Activated B cell treated with CpG ODN at 0.5 μM for 24 hours (primary cell): ENCODE data around the gene CBLB. TPM values are rescaled to one million over a fixed set of nuclear protein-coding genes. Genes with fewer than 3 reads are reported as not detected.

ENCODE experiments used
- ATAC-seq: fragments of 200-7000 bp; cut with Tn5 transposase; one replicate; pipeline ENCODE4 v1.10.0; 2021; ENCODE audit warnings: low read depth, mild to moderate bottlenecking, moderate library complexity
- CTCF ChIA-PET: fragments of 350-600 bp; sonication (Branson Sonifier 250); formaldehyde crosslinking; loops from one replicate; lab custom pipeline; 2021; ENCODE audit warnings: antibody characterized with exemption; lab: Charles Lee
- POLR2A ChIA-PET: fragments of 350-600 bp; sonication (Branson Sonifier 250); formaldehyde crosslinking; loops from one replicate; lab custom pipeline; 2021; ENCODE audit warnings: antibody characterized with exemption; lab: Charles Lee
- DNase-seq: peaks from one replicate; pipeline ENCODE4 v3.0.0; 2022
- H3K27ac Mint-ChIP-seq: one replicate; pipeline ENCODE4 v1.8.0; 2020; ENCODE audit warnings: mixed read lengths
- H3K27me3 Mint-ChIP-seq: one replicate; pipeline ENCODE4 v1.8.0; 2021; ENCODE audit warnings: mixed read lengths
- H3K36me3 Mint-ChIP-seq: one replicate; pipeline ENCODE4 v1.8.0; 2021; ENCODE audit warnings: low read depth, mixed read lengths
- H3K4me1 Mint-ChIP-seq: one replicate; pipeline ENCODE4 v1.8.0; 2021; ENCODE audit warnings: mixed read lengths
- H3K4me3 Mint-ChIP-seq: one replicate; pipeline ENCODE4 v1.8.0; 2020; ENCODE audit warnings: mild to moderate bottlenecking, mixed read lengths
- H3K9me3 Mint-ChIP-seq: one replicate; pipeline ENCODE4 v1.8.0; 2020; ENCODE audit warnings: mixed read lengths
- CTCF ChIP-seq: fragments of 200-600 bp; IDR thresholded peaks from one replicate; pipeline ENCODE4 v1.8.0; 2022; ENCODE audit warnings: antibody characterized with exemption, mild to moderate bottlenecking
- intact Hi-C: fragments of 100-400 bp; cut with micrococcal nuclease; formaldehyde crosslinking; loops from one replicate; pipeline ENCODE4 v1.15.1; 2024
- total RNA-seq: library from RNA; stranded (reverse); gene quantifications from 2 replicates; pipeline ENCODE4 v1.2.3, GENCODE V29; 2022

Gene CBLB
- total RNA-seq, 1 donor from 2014 or later, result 78.1 TPM

DNA sequence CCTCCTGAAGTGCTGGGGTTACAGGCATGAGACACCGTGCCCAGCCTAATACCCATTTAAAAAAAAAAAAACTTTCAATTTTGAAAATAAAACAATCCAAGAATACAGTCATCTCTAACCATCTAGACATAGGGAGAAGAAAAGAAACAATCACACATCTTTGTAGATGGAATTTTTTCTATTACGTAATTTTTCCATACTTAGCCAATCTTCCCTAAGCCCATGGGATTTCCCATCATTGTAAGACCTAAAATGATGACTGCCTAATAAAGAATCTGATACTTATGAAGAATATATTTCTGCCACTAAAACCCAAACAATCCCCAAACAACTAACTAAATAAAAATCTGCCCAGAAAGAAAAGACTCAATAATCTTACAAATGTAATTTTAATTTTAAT lies 88.7 kb downstream of the CBLB start:
- CTCF ChIA-PET, result no interaction called here
- Mint-ChIP-seq H3K27me3 (no peaks in the 10 kb centered on the region), H3K9me3 (no peaks in the 10 kb centered on the region), H3K4me1 (peaks cover 16% of the 10 kb centered on the region), H3K27ac (no peak overlapping the region), H3K36me3 (peaks cover 4% of the 10 kb centered on the region), H3K4me3 (no peak overlapping the region)
- TF ChIP-seq CTCF, result no peak
- POLR2A ChIA-PET, result interaction anchor here (0.7 kb wide), 1 partner anchor 38 kb away, joined by 3 read pairs; no protein-coding TSS in a partner anchor
- no peak for DNase-seq
- intact Hi-C loops, result loop anchor here (5.0 kb wide), 1 partner anchor 33 kb away; no protein-coding TSS in a partner anchor
- no peak for ATAC-seq

- no peak for TF ChIP-seq CTCF
- Mint-ChIP-seq H3K4me1 (peaks cover 51% of the 10 kb centered on the region), H3K27ac (peak overlapping the region; percentile 46), H3K4me3 (no peak overlapping the region), H3K27me3 (no peaks in the 10 kb centered on the region), H3K36me3 (peaks cover 23% of the 10 kb centered on the region), H3K9me3 (no peaks in the 10 kb centered on the region)
- POLR2A ChIA-PET, result no interaction called here
- ATAC-seq (no peak), DNase-seq (no peak)
- intact Hi-C loops, result loop anchor here (1.0 to 2.0 kb wide), 2 partner anchors 8 to 23 kb away; no protein-coding TSS in a partner anchor
- CTCF ChIA-PET, result interaction anchor here (1.0 kb wide), 1 partner anchor 62 kb away, joined by 4 read pairs; no protein-coding TSS in a partner anchor
Observed at GRCh38 chr3:105775368-105775767, 93.4 kb downstream of the CBLB start.

- POLR2A ChIA-PET, result no interaction called here
- Mint-ChIP-seq H3K36me3 (peaks cover 27% of the 10 kb centered on the region), H3K27ac (peak overlapping the region; percentile 67), H3K27me3 (no peaks in the 10 kb centered on the region), H3K9me3 (no peaks in the 10 kb centered on the region), H3K4me3 (no peak overlapping the region), H3K4me1 (peaks cover 51% of the 10 kb centered on the region)
- DNase-seq (no peak), ATAC-seq (peak; percentile 31)
- CTCF ChIA-PET, result no interaction called here
- no peak for TF ChIP-seq CTCF
- intact Hi-C loops, result loop anchor here (1.0 to 2.0 kb wide), 3 partner anchors 9 to 24 kb away; no protein-coding TSS in a partner anchor
Observed at GRCh38 chr3:105774444-105775180, 94.2 kb downstream of the CBLB start.

DNA sequence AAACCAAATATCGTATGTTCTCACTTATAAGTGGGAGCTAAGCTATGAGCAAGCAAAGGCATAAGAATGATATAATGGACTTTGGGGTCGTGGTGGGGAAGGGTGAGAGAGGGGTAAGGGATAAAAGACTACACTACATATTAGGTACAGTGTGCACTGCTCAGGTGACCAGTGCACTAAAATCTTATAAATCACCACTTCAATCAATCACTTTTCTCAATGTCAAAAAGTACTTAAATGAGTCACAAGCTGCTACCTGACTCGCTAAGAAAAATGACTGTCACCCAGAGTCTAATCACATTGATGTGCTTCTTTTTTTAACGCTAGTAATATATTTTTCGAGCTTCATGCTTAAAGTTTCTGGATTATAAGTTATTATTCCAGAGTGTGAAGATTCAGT lies 95.5 kb downstream of the CBLB start:
- no peaks in the 10 kb centered on the region for H3K9me3 Mint-ChIP-seq
- no peaks in the 10 kb centered on the region for H3K27me3 Mint-ChIP-seq
- CTCF ChIA-PET, result no interaction called here
- DNase-seq (no peak), ATAC-seq (no peak)
- H3K4me1 Mint-ChIP-seq, result peaks cover 51% of the 10 kb centered on the region
- POLR2A ChIA-PET, result interaction anchor here (0.6 kb wide), 1 partner anchor 65 kb away, joined by 6 read pairs; no protein-coding TSS in a partner anchor
- H3K36me3 Mint-ChIP-seq, result peaks cover 32% of the 10 kb centered on the region
- no peak overlapping the region for H3K4me3 Mint-ChIP-seq
- intact Hi-C loops, result no loop called here
- no peak overlapping the region for H3K27ac Mint-ChIP-seq
- no peak for TF ChIP-seq CTCF

DNA sequence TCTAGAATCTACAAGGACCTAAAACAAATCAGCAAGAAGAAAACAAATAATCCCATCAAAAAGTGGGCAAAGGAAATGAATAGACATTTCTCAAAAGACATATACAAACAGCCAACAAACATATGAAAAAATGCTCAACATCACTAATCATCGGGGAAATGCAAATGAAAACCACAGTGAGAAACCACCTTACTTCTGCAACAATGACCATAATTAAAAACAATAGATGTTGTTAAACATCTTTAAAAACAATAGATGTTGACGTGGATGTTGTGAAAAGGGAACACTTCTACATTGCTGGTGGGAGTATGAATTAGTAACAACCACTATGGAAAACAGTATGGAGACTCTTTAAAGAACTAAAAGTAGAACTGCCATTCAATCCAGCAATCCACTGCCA lies 96.2 kb downstream of the CBLB start:
- DNase-seq, result no peak
- Mint-ChIP-seq H3K9me3 (no peaks in the 10 kb centered on the region), H3K27ac (peak overlapping the region; percentile 3), H3K27me3 (no peaks in the 10 kb centered on the region), H3K4me1 (peaks cover 57% of the 10 kb centered on the region), H3K36me3 (peaks cover 34% of the 10 kb centered on the region), H3K4me3 (no peak overlapping the region)
- POLR2A ChIA-PET, result no interaction called here
- TF ChIP-seq CTCF, result no peak
- CTCF ChIA-PET, result interaction anchor here (0.7 kb wide), 1 partner anchor 15 kb away, joined by 3 read pairs; no protein-coding TSS in a partner anchor
- ATAC-seq, result no peak
- intact Hi-C loops, result no loop called here
